ENCODE measurements around the gene MRPS11. TPM values are rescaled to one million over a fixed set of nuclear protein-coding genes. Genes with fewer than 3 reads are reported as not detected.

The MRPS11 gene
- total and polyA plus RNA-seq, 2 of the 8 experiments (the other 6 are each of a cell fraction or from before 2014, with no cell fraction given) = 41.4 to 59.2 TPM

DNA sequence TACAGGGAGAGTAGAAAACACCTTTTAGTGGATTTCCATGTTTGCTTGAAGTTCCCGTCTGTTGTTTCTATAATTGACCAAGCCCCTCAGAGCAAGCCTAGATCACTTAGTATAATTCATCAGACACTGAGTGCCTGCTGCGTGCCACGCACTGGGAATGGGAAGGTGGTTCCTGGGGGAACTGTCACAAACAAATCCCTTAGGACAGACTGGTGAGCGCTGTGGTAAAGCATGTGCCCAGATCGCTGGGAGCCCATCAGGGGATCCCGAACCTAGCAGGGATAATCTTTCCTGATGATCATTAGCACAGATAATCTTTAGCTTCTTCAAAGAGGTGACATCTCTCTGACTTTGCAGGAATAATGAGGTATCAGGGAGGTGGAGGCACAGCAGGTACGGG, 9.6 kb downstream of the MRPS11 start (continued):
- TF ChIP-seq, protein P1, sequence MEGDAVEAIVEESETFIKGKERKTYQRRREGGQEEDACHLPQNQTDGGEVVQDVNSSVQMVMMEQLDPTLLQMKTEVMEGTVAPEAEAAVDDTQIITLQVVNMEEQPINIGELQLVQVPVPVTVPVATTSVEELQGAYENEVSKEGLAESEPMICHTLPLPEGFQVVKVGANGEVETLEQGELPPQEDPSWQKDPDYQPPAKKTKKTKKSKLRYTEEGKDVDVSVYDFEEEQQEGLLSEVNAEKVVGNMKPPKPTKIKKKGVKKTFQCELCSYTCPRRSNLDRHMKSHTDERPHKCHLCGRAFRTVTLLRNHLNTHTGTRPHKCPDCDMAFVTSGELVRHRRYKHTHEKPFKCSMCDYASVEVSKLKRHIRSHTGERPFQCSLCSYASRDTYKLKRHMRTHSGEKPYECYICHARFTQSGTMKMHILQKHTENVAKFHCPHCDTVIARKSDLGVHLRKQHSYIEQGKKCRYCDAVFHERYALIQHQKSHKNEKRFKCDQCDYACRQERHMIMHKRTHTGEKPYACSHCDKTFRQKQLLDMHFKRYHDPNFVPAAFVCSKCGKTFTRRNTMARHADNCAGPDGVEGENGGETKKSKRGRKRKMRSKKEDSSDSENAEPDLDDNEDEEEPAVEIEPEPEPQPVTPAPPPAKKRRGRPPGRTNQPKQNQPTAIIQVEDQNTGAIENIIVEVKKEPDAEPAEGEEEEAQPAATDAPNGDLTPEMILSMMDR (IDR thresholded peaks at IDR 0.05; ENCODE audit: control extremely low read depth in 1 of 3, insufficient read depth in 1 of 3, low read depth in 1 of 3, low read length in 3 of 3) = no peak
- TF ChIP-seq TBP (IDR thresholded peaks at IDR 0.05; ENCODE audit: low read depth, low read length) = no peak

All from H1 (cell line).